GM12864 (cell line): Measurements from ENCODE around the gene BORCS8.

Experiments
- DNase-seq: peaks from one replicate; pipeline ENCODE4 v3.0.0-alpha.2; 2011; ENCODE audit warnings: low read depth
- H3K4me3 ChIP-seq: 2 replicates; pipeline ENCODE4 v1.5.1; 2011; ENCODE audit warnings: mild to moderate bottlenecking, low read depth, low read length, control low read depth
- TF ChIP-seq, protein P1 (sequence below): IDR thresholded peaks from 2 replicates; pipeline ENCODE4 v1.5.1; 2011; ENCODE audit warnings: low read depth, mild to moderate bottlenecking, moderate library complexity, low read length, control low read depth, inconsistent platforms; ENCODE audit errors: missing control alignments

BORCS8 gene

DNA sequence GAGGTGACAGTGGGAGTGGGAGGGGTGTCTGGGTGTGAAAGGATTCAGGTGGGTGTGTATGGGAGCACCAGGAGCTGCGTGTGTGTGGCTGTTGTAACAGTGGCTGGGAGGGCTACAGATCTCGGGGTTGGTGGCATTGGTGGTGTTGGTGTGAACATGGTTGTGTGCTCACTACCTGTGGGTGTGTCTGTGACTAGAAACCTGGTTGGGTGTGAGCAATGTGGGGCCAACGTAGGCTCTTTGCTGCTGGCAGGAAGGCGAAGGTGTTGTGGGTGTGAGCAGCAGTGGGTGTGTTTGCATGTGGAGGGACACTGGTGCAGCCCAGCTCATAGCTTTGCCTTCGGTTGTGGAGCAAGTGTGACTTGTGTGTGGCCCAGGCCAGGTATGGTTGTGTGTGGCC, 15.0 kb upstream of the BORCS8 start:
- TF ChIP-seq, protein P1, sequence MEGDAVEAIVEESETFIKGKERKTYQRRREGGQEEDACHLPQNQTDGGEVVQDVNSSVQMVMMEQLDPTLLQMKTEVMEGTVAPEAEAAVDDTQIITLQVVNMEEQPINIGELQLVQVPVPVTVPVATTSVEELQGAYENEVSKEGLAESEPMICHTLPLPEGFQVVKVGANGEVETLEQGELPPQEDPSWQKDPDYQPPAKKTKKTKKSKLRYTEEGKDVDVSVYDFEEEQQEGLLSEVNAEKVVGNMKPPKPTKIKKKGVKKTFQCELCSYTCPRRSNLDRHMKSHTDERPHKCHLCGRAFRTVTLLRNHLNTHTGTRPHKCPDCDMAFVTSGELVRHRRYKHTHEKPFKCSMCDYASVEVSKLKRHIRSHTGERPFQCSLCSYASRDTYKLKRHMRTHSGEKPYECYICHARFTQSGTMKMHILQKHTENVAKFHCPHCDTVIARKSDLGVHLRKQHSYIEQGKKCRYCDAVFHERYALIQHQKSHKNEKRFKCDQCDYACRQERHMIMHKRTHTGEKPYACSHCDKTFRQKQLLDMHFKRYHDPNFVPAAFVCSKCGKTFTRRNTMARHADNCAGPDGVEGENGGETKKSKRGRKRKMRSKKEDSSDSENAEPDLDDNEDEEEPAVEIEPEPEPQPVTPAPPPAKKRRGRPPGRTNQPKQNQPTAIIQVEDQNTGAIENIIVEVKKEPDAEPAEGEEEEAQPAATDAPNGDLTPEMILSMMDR = no peak
- no peak overlapping the region for H3K4me3 ChIP-seq
- no peak for DNase-seq

DNA sequence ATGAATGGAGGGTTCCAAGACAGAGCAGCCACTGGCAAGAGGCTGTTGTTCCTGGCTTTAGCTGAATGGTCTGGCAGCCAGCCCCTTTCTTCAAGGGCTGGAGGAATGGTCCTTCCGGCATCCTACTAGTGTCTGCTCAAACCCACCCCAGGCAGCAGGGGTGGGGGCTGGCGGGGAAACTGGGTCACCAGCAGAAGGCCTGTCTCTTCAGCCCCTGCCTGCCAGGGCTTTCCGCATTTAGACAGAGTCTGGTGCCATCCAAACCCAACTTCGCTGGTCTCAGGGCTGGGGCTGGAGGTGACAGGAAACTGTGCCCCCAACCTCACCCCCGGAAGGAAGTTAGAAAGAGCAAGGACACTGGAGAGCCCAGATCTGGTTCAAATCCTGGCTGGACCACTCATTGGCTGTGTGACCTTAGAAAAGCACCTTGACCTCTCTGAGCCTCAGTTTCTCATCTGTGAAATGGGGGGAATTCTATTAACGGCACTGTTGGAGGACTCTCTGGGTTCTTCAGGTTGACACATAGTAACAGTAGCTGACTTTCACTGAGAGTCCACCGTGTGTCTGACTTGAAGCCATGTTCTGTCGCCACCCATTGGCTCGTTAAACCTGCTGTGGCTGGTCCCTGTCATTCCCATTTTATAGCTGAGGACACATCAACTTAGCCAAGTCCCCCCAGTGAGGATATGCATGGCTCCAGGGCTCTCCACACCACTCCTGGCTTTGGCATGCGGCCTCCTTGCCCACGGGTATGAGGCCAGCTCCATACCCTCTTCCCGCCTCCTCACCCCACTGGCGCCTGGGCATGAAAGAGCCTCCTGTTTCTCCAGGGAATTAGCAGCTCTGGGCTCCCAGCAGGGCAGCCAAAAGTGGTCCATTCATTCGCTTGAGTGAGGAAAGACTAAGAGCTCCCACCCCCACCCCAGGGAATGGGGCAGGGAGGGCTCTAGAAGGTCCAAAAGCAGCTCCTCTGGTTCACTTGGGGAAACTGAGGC, 13.8 kb upstream of the BORCS8 start:
- DNase-seq = no peak
- TF ChIP-seq, protein P1 = no peak

DNA sequence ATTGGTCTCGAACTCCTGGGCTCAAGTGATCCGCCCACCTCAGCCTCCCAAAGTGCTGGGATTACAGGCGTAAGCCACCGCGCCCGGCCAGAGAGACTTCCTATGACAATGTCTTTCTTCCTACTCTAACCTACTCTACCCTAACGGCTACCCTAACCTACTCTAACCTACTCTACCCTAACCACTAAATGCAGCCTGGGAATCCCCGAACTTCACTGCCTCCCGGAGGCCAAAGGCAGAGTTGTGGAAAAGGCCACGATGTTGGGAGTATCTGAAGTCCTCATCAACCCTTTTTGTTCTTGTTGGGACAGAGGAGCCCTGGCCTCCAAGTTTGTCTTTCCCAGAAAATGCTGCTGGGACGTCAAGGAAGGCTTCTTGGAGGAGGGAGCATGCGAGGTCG, 12.2 kb upstream of the BORCS8 start:
- TF ChIP-seq, protein P1 = no peak
- no peak for DNase-seq
- H3K4me3 ChIP-seq = no peak overlapping the region

More for the DNA sequence above, 13.8 kb upstream of the BORCS8 start:
- H3K4me3 ChIP-seq = no peak overlapping the region

DNA sequence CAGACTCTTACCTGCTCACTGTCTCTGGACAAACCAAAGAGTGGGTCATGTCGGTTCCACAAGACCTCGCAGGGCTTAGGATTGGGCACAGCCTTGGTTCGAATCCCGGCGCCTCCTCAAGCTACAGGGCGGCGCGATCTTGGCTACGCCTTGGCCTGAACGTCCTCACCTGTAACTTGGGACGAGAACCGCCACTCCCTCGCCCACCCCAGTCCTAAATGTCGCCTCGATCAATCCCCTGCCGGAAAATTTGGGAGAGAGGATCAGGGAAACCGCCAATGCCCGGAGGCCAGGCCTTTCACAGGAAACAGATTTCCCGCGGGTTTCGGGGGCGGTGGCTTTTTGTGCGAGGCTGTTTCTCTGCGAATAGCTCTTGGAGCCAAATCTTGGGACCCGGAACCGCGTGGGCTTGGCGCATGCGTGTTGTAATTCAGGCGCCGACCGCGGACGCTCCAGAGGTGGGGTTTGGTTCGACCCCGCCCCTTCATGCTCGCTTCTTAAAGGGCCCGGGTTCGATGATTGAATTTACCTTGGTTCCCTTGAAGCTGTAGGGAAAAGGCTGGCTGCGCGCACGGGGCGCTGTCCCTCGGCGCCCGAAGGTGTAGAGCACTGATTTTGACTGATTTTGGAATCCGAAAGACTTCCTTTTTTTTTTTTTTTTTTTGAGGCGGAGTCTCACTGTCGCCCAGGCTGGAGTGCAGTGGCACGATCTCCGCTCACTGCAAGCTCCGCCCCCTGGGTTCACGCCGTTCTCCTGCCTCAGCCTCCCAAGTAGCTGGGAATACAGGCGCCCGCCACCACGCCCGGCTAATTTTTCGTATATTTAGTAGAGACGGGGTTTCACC, 11.3 kb upstream of the BORCS8 start, which contains the start of gene NR2C2AP:
Gene NR2C2AP (minus strand): TSS at position 403 of the 845 bp plus-strand sequence. CDS start 354 bp downstream, at position 49.
- TF ChIP-seq, protein P1 = no peak

DNA sequence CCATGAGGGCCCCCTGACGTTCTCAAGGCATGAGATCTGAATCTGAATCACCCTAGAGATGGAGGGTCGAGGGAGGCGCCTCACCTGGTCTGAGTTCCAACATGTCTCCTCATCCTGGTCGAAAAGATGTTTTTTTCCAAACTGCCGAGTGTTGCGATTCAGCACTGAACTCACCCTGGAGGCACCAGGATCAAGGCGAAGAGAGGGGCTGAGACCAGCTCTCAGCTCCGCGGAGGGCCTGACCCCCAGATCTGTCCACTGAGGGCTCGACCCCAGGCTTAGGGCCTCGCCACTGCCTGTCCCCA, 10.7 kb upstream of the BORCS8 start:
- no peak for DNase-seq
- TF ChIP-seq, protein P1 = no peak
- peak overlapping the region; percentile 77 for H3K4me3 ChIP-seq

More for the DNA sequence above, 11.3 kb upstream of the BORCS8 start, which contains the start of gene NR2C2AP:
- DNase-seq = peak; percentile 86
- H3K4me3 ChIP-seq = peak within 1 kb of the TSS; percentile 77

DNA sequence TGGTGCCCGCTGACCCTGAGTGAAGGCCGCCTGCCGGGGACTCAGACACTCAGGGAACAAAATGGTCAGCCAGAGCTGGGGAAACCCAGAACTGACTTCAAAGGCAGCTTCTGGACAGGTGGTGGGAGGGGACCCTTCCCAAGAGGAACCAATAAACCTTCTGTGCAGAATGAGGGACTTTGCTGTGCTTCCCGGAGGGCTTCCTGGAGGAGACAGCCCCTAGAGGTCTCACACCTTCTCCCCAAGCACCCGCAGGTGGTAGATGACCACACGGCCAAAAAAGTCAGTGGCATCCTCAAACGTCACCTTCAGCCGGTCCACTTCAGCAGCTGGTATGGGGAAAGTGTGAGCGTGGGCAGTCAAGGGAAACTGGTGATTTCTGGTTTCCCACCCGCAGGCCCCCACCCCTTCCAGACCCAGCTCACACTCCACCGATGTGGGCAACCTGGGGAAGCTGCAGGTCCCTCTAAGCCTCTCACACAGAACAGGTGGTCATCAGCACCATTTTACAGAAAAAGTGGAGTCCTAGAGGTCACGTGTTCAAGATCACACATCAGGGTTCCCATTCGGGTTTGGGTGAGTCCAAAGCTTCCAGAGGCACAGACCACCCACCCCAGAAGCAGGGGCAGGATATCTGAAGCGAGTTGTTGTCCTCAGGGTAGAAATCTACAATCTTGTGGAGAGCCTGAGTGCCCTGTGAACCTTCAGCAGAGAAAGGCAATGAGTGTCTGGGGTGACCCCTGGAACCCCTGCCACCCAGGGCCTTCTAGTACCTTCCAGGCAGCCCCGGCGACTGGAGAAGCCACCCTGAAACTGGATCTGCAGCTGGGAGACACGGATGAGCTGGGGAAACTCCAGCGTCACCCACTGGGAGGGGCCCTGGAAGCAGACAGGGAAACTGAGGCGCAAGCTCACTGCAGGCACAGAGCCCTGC, 10.0 kb upstream of the BORCS8 start:
- TF ChIP-seq, protein P1 = no peak
- peak overlapping the region; percentile 77 for H3K4me3 ChIP-seq
- no peak for DNase-seq
